ENCODE data around the gene MINPP1. TPM values are rescaled to one million over a fixed set of nuclear protein-coding genes. Genes with fewer than 3 reads are reported as not detected.

Gene MINPP1
- total RNA-seq, 2 experiments from 2014 or later = 3.6 to 8.4 TPM

GRCh38 chr10:87534173-87534858 is 29.6 kb downstream of the MINPP1 start:
- no peaks in the 10 kb centered on the region for H3K36me3 ChIP-seq (ENCODE audit: insufficient read depth, low read length)
- H2AFZ ChIP-seq (ENCODE audit: low read length) = no peak overlapping the region
- no peaks in the 10 kb centered on the region for H4K20me1 ChIP-seq (ENCODE audit: insufficient read depth, low read length)
- no peak for TF ChIP-seq EZH2phosphoT487 (IDR thresholded peaks at IDR 0.05; ENCODE audit: borderline replicate concordance, low read depth, low read length)
- no peak for TF ChIP-seq CTCF (conservative IDR thresholded peaks at IDR 0.05; ENCODE audit: low read length)
- H3K4me2 ChIP-seq (ENCODE audit: low read length) = no peak overlapping the region
- intact Hi-C loops (cut with micrococcal nuclease; ENCODE audit: unreplicated experiment) = loop anchor here (10.0 kb wide), 1 partner anchor 120 kb away; the partner anchor contains the start of gene PAPSS2
- no peaks in the 10 kb centered on the region for H3K79me2 ChIP-seq (ENCODE audit: insufficient read depth, low read depth, low read length)
- no peak for DNase-seq (ENCODE audit: low spot score)
- ChIA-PET CTCF (ENCODE audit: unreplicated experiment) (no interaction called here), POLR2A (no interaction called here)
- H3K9me3 ChIP-seq (ENCODE audit: low read length) = no peaks in the 10 kb centered on the region
- H3K4me1 ChIP-seq (ENCODE audit: insufficient read depth, low read length, poor library complexity, severe bottlenecking) = no peaks in the 10 kb centered on the region
- H3K4me3 ChIP-seq (ENCODE audit: low read depth, low read length, poor library complexity, severe bottlenecking) = no peak overlapping the region
- H3K9me2 ChIP-seq (ENCODE audit: insufficient read depth, low read length) = no peaks in the 10 kb centered on the region
- H3K27ac ChIP-seq (ENCODE audit: low read depth, low read length, poor library complexity, severe bottlenecking) = no peak overlapping the region
- no TSS peak for BruUV-seq (replicated peaks)

- POLR2A ChIA-PET = interaction anchor here (0.5 to 0.8 kb wide), 3 partner anchors 13 to 1365 kb away, joined by 3 to 4 read pairs (median 3); no protein-coding TSS in a partner anchor
- no peak for DNase-seq (ENCODE audit: low spot score)
- no peaks in the 10 kb centered on the region for H3K79me2 ChIP-seq (ENCODE audit: insufficient read depth, low read depth, low read length)
- TF ChIP-seq CTCF (conservative IDR thresholded peaks at IDR 0.05; ENCODE audit: low read length) (no peak), EZH2phosphoT487 (IDR thresholded peaks at IDR 0.05; ENCODE audit: borderline replicate concordance, low read depth, low read length) (no peak)
- no peaks in the 10 kb centered on the region for H3K9me2 ChIP-seq (ENCODE audit: insufficient read depth, low read length)
- no peaks in the 10 kb centered on the region for H3K4me1 ChIP-seq (ENCODE audit: insufficient read depth, low read length, poor library complexity, severe bottlenecking)
- H3K4me3 ChIP-seq (ENCODE audit: low read depth, low read length, poor library complexity, severe bottlenecking) = no peak overlapping the region
- intact Hi-C loops (cut with micrococcal nuclease; ENCODE audit: unreplicated experiment) = loop anchor here (10.0 kb wide), 1 partner anchor 116 kb away; the partner anchor contains the start of gene PAPSS2
- CTCF ChIA-PET (ENCODE audit: unreplicated experiment) = no interaction called here
- H3K4me2 ChIP-seq (ENCODE audit: low read length) = no peak overlapping the region
- BruUV-seq (replicated peaks) = no TSS peak
- no peaks in the 10 kb centered on the region for H3K36me3 ChIP-seq (ENCODE audit: insufficient read depth, low read length)
- H3K27ac ChIP-seq (ENCODE audit: low read depth, low read length, poor library complexity, severe bottlenecking) = no peak overlapping the region
- no peaks in the 10 kb centered on the region for H4K20me1 ChIP-seq (ENCODE audit: insufficient read depth, low read length)
- H2AFZ ChIP-seq (ENCODE audit: low read length) = no peak overlapping the region
- H3K9me3 ChIP-seq (ENCODE audit: low read length) = no peaks in the 10 kb centered on the region
Measured at GRCh38 chr10:87538092-87539015, 33.7 kb downstream of the MINPP1 start.

Measured in OCI-LY7 (cell line).